Tongue (tissue), 2 donors: ENCODE measurements around the gene GPR83. TPM values are rescaled to one million over a fixed set of nuclear protein-coding genes. Genes with fewer than 3 reads are reported as not detected.
"Not testable (repeated sequence)": the region's sequence is repeated elsewhere in the genome, so short reads cannot be mapped to it uniquely, and the experiment has no call there.

Experiments used
- DNase-seq: peaks from one replicate; pipeline ENCODE4 v3.0.0-alpha.2; 2015
- total RNA-seq: library from RNA; depleted of rRNA; stranded (reverse); fragments of >200 nt; gene quantifications from one replicate; pipeline ENCODE4 v1.2.3, GENCODE V29; 2014

The GPR83 gene
- total RNA-seq, 1 donor from 2014 or later = 0.10 TPM

GRCh38 chr11:94370576-94370975, 30.6 kb downstream of the GPR83 start:
- DNase-seq = not testable (repeated sequence)

- DNase-seq = not testable (repeated sequence)
These were observed 50.2 kb downstream of the GPR83 start for GRCh38 chr11:94350850-94351563.

GRCh38 chr11:94346311-94346710, 54.9 kb downstream of the GPR83 start:
- not testable (repeated sequence) for DNase-seq

- no peak for DNase-seq
These were observed 57.7 kb downstream of the GPR83 start for GRCh38 chr11:94343495-94343894.

- DNase-seq = no peak
These were observed 59.0 kb downstream of the GPR83 start for GRCh38 chr11:94342250-94342649.

- DNase-seq = peak; percentile 13
These were observed 62.6 kb downstream of the GPR83 start for GRCh38 chr11:94338651-94339050.

GRCh38 chr11:94336033-94336432, 65.2 kb downstream of the GPR83 start:
- DNase-seq = no peak

- DNase-seq = no peak
These were observed 68.4 kb downstream of the GPR83 start for GRCh38 chr11:94332814-94333213.

- no peak for DNase-seq
These were observed 70.4 kb downstream of the GPR83 start for GRCh38 chr11:94330789-94331188.

GRCh38 chr11:94329501-94329900, 71.7 kb downstream of the GPR83 start:
- peak; percentile 5 for DNase-seq

GRCh38 chr11:94328587-94329080, 72.6 kb downstream of the GPR83 start:
- no peak for DNase-seq

Other genes with a start within 250 kb of the GPR83 start
- gene IZUMO1R, start 96.8 kb downstream of the GPR83 start, total RNA-seq = not detected
- 40.7 TPM for gene MRE11, start 92.4 kb upstream of the GPR83 start, total RNA-seq
- 19.8 TPM for gene ANKRD49, start 92.6 kb upstream of the GPR83 start, total RNA-seq
- not detected for gene C11orf97, start 111.0 kb upstream of the GPR83 start, total RNA-seq
- gene FUT4, start 142.5 kb upstream of the GPR83 start, total RNA-seq = 7.8 TPM
- 9.0 TPM for gene PIWIL4, start 165.9 kb upstream of the GPR83 start, total RNA-seq